Endothelial cell of umbilical vein (primary cell): ENCODE measurements around the gene ABI2. TPM values are rescaled to one million over a fixed set of nuclear protein-coding genes. Genes with fewer than 3 reads are reported as not detected.

Source experiments
- BruUV-seq: library from RNA; stranded (reverse); fragments of 400-500 nt; replicated peaks from 2 replicates; lab custom pipeline; 2021; lab: Mats Ljungman, UMichigan
- CTCF ChIA-PET: fragments of 300-600, 350-600 bp; sonication (Branson Sonifier 250); formaldehyde crosslinking; loops from one replicate; lab custom pipeline; 2021; ENCODE audit warnings: antibody characterized with exemption, inconsistent platforms; lab: Charles Lee
- POLR2A ChIA-PET: fragments of 300-600, 350-600 bp; sonication (Branson Sonifier 250); formaldehyde crosslinking; loops from one replicate; lab custom pipeline; 2021; ENCODE audit warnings: antibody characterized with exemption, inconsistent platforms; lab: Charles Lee
- DNase-seq: peaks from one replicate; pipeline ENCODE4 v3.0.0-alpha.2; 2011; ENCODE audit warnings: low read depth, low spot score
- FAIRE-seq: peaks from 2 replicates; lab custom pipeline; 2011; peaks lifted over from hg19 to GRCh38; lab: Jason Lieb, UNC
- H2AFZ ChIP-seq: 2 replicates; pipeline ENCODE4 v1.6.0; 2012; ENCODE audit warnings: low read depth, low read length, control low read depth, inconsistent platforms
- H3K27ac ChIP-seq: 2 replicates; pipeline ENCODE4 v1.5.1; 2011; ENCODE audit warnings: low read depth, mild to moderate bottlenecking, control low read depth, low read length, moderate library complexity; ENCODE audit not compliant: insufficient read depth
- H3K27me3 ChIP-seq, 2 experiments: 2 replicates each; pipeline versions ENCODE4 v1.6.0 to v1.6.1; 2011; ENCODE audit warnings: low read length in 2 of 2, mixed read lengths in 1 of 2; ENCODE audit not compliant: control insufficient read depth in 2 of 2, insufficient read depth in 2 of 2
- H3K36me3 ChIP-seq, 2 experiments: 2 replicates in 1 of 2; 3 replicates in 1 of 2; pipeline ENCODE4 v1.5.1; 2011; ENCODE audit warnings: low read length in 2 of 2, mild to moderate bottlenecking in 1 of 2, moderate library complexity in 1 of 2; ENCODE audit not compliant: control insufficient read depth in 2 of 2, insufficient read depth in 2 of 2; ENCODE audit errors: extremely low read depth in 1 of 2
- H3K4me1 ChIP-seq: 3 replicates; pipeline ENCODE4 v1.5.1; 2011; ENCODE audit warnings: mild to moderate bottlenecking, low read length; ENCODE audit not compliant: control insufficient read depth, insufficient read depth; ENCODE audit errors: extremely low read depth
- H3K4me2 ChIP-seq: 2 replicates; pipeline ENCODE4 v1.6.1; 2011; ENCODE audit warnings: low read length, control low read depth, mixed read lengths; ENCODE audit not compliant: insufficient read depth
- H3K4me3 ChIP-seq, 3 experiments: fragments of 200-600 bp in 1 of 3; sonication (generic), shearing (Covaris generic) in 1 of 3; replicated peaks in 1 of 3; 2 replicates each; pipeline ENCODE4 v1.5.1; 2011 to 2016; ENCODE audit warnings: control low read depth in 3 of 3, low read length in 3 of 3, mild to moderate bottlenecking in 2 of 3, inconsistent platforms in 1 of 3, low read depth in 1 of 3, moderate library complexity in 1 of 3; ENCODE audit not compliant: insufficient read depth in 1 of 3
- H3K79me2 ChIP-seq: 2 replicates; pipeline ENCODE4 v1.6.0; 2012; ENCODE audit warnings: low read length, inconsistent platforms; ENCODE audit not compliant: control insufficient read depth, insufficient read depth
- H3K9ac ChIP-seq: replicated peaks from 2 replicates; pipeline ENCODE3; 2011; ENCODE audit warnings: low read length, control low read depth; ENCODE audit not compliant: insufficient read depth; ENCODE audit errors: extremely low read depth
- H3K9me1 ChIP-seq: replicated peaks from 3 replicates; pipeline ENCODE4 v1.6.0; 2011; ENCODE audit warnings: mild to moderate bottlenecking, low read length; ENCODE audit not compliant: control insufficient read depth, insufficient read depth; ENCODE audit errors: extremely low read depth
- H3K9me3 ChIP-seq: replicated peaks from 2 replicates; pipeline ENCODE4 v1.5.1; 2012; ENCODE audit warnings: low read length, inconsistent platforms; ENCODE audit not compliant: control insufficient read depth, insufficient read depth
- H4K20me1 ChIP-seq: replicated peaks from 2 replicates; pipeline ENCODE3; 2011; ENCODE audit warnings: mild to moderate bottlenecking, low read length; ENCODE audit not compliant: control insufficient read depth, insufficient read depth; ENCODE audit errors: extremely low read depth
- EZH2 ChIP-seq: IDR thresholded peaks from 2 replicates; pipeline ENCODE4 v1.6.1; 2012; ENCODE audit warnings: borderline replicate concordance, low read depth, mild to moderate bottlenecking, moderate library complexity, low read length, inconsistent platforms; ENCODE audit not compliant: severe bottlenecking
- FOS ChIP-seq: IDR thresholded peaks from 2 replicates; pipeline ENCODE4 v1.6.1; 2011; ENCODE audit warnings: mild to moderate bottlenecking, low read length, moderate library complexity, borderline replicate concordance; ENCODE audit not compliant: insufficient read depth
- GATA2 ChIP-seq: IDR thresholded peaks from 2 replicates; pipeline ENCODE4 v1.7.0; 2011; ENCODE audit warnings: low read depth, mild to moderate bottlenecking, moderate library complexity, mixed read lengths, low read length; ENCODE audit not compliant: insufficient read length, insufficient read depth
- JUN ChIP-seq: IDR thresholded peaks from 2 replicates; pipeline ENCODE4 v1.6.1; 2011; ENCODE audit warnings: borderline replicate concordance, low read depth; ENCODE audit not compliant: insufficient read length, insufficient read depth
- MYC ChIP-seq: IDR thresholded peaks from one replicate; pipeline ENCODE4 v1.6.1; 2011; ENCODE audit warnings: mild to moderate bottlenecking, low read depth, low read length
- POLR2A ChIP-seq: IDR thresholded peaks from 2 replicates; pipeline ENCODE4 v1.6.1; 2012; ENCODE audit warnings: low read depth, mild to moderate bottlenecking, control low read depth, low read length
- POLR2AphosphoS5 ChIP-seq: IDR thresholded peaks from 2 replicates; pipeline ENCODE4 v1.6.1; 2012; ENCODE audit warnings: low read depth, mild to moderate bottlenecking, control low read depth, low read length, moderate library complexity; ENCODE audit not compliant: insufficient read depth
- dilution Hi-C: fragments of 300-500 bp; cut with MboI; formaldehyde crosslinking; loops from one replicate; pipeline ENCODE4 v1.15.0; 2019; ENCODE audit warnings: low sequenced_read_pairs; ENCODE audit not compliant: extremely low pct_ligation_motif_present
- intact Hi-C: fragments of 100-400 bp; cut with micrococcal nuclease; formaldehyde crosslinking; loops from one replicate; pipeline ENCODE4 v1.10.0; 2022
- polyA plus RNA-seq, 4 experiments: library from polyadenylated mRNA; depleted of rRNA in 3 of 4; stranded (reverse) in 3 of 4; unstranded in 1 of 4; fragments of >200 nt; gene quantifications; 2 replicates each; pipeline versions ENCODE4 v1.2.1 to v1.2.3, GENCODE V29; 2011 to 2012; ENCODE audit warnings: missing spikeins in 1 of 4
- total RNA-seq: library from RNA; stranded (reverse); gene quantifications from 2 replicates; pipeline ENCODE4 v1.2.3, GENCODE V29; 2021
- TF ChIP-seq, protein P1 (sequence below): IDR thresholded peaks from 2 replicates; pipeline ENCODE4 v1.6.1; 2011; ENCODE audit not compliant: insufficient read depth, insufficient read length
- TF ChIP-seq, protein P2 (sequence below), 2 donors: IDR thresholded peaks; 1 replicate in 1 of 2; 2 replicates in 1 of 2; pipeline ENCODE4 v1.5.1; 2011; ENCODE audit warnings: low read length in 2 of 2, mild to moderate bottlenecking in 2 of 2, moderate library complexity in 2 of 2, control low read depth in 1 of 2, inconsistent platforms in 1 of 2, low read depth in 1 of 2; ENCODE audit not compliant: insufficient read depth in 1 of 2; ENCODE audit errors: extremely low read depth in 1 of 2

The ABI2 gene
- total and polyA plus RNA-seq, 2 donors (not counting 3 experiments of a cell fraction or from before 2014, with no cell fraction given), result 35.7 to 61.0 TPM

DNA sequence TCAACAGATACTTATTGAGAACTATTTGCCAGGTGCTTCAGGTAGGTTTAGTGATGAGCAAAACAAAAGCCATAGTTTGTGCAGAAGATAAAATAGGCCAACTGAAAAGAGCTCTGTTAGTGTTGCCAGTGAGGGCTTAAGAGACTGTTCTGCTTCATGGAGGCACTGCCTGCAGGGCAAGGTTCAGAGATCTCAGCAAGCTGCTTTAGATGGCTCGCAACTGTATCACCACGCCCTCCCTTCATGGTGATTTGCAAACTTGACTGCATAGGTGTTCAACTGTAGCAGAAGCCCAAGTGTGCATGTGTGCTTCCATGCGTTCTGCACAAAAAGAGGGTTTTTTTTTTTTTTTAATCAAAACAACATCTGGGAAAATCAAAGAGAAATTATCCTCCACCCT lies 122.4 kb downstream of the ABI2 start:
- intact Hi-C loops, result loop anchor here (5.0 to 10.0 kb wide), 3 partner anchors 123 to 536 kb away; partner anchors contain the start of genes ABI2, CARF, NBEAL1 and WDR12
- FAIRE-seq (no peak), DNase-seq (no peak)
- Histone ChIP-seq H3K79me2 (no peaks in the 10 kb centered on the region), H2AFZ (no peak overlapping the region), H3K9me3 (no peaks in the 10 kb centered on the region), H4K20me1 (no peaks in the 10 kb centered on the region), H3K36me3 (peaks cover 3 to 21% of the 10 kb centered on the region in 2 experiments), H3K4me2 (no peak overlapping the region), H3K4me3 (no peak overlapping the region), H3K9me1 (no peaks in the 10 kb centered on the region), H3K27ac (no peak overlapping the region), H3K4me1 (peaks cover 14% of the 10 kb centered on the region), H3K27me3 (no peaks in the 10 kb centered on the region), H3K9ac (no peak overlapping the region)
- TF ChIP-seq FOS (no peak), EZH2 (no peak), MYC (no peak), POLR2A (no peak), POLR2AphosphoS5 (no peak), JUN (no peak), GATA2 (no peak)
- TF ChIP-seq, protein P1, sequence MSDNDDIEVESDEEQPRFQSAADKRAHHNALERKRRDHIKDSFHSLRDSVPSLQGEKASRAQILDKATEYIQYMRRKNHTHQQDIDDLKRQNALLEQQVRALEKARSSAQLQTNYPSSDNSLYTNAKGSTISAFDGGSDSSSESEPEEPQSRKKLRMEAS, result no peak
- TF ChIP-seq, protein P2, sequence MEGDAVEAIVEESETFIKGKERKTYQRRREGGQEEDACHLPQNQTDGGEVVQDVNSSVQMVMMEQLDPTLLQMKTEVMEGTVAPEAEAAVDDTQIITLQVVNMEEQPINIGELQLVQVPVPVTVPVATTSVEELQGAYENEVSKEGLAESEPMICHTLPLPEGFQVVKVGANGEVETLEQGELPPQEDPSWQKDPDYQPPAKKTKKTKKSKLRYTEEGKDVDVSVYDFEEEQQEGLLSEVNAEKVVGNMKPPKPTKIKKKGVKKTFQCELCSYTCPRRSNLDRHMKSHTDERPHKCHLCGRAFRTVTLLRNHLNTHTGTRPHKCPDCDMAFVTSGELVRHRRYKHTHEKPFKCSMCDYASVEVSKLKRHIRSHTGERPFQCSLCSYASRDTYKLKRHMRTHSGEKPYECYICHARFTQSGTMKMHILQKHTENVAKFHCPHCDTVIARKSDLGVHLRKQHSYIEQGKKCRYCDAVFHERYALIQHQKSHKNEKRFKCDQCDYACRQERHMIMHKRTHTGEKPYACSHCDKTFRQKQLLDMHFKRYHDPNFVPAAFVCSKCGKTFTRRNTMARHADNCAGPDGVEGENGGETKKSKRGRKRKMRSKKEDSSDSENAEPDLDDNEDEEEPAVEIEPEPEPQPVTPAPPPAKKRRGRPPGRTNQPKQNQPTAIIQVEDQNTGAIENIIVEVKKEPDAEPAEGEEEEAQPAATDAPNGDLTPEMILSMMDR (IDR thresholded peaks at IDR 0.05; ENCODE audit: extremely low read depth in 1 of 2, insufficient read depth in 1 of 2, low read depth in 1 of 2, low read length in 2 of 2), result no peak
- ChIA-PET CTCF (interaction anchor here (0.6 to 1.3 kb wide), 3 partner anchors 10 to 225 kb away, joined by 3 to 4 read pairs (median 3); no protein-coding TSS in a partner anchor), POLR2A (no interaction called here)
- dilution Hi-C loops, result no loop called here
- no TSS peak for BruUV-seq
